OCI-LY7 (cell line): Measurements from ENCODE around the gene ACTN1. TPM values are rescaled to one million over a fixed set of nuclear protein-coding genes. Genes with fewer than 3 reads are reported as not detected.

ENCODE experiments used
- BruUV-seq: library from RNA; stranded (reverse); fragments of 400-500 nt; replicated peaks from 2 replicates; lab custom pipeline; 2021; lab: Mats Ljungman, UMichigan
- CTCF ChIA-PET: fragments of 300-600 bp; sonication (Branson Sonifier 250); formaldehyde crosslinking; loops from one replicate; lab custom pipeline; 2022; ENCODE audit warnings: antibody characterized with exemption; ENCODE audit not compliant: unreplicated experiment; lab: Charles Lee
- POLR2A ChIA-PET: fragments of 300-600 bp; sonication (Branson Sonifier 250); formaldehyde crosslinking; loops from one replicate; lab custom pipeline; 2022; ENCODE audit warnings: antibody characterized with exemption; lab: Charles Lee
- DNase-seq: peaks from one replicate; pipeline ENCODE4 v3.0.0-alpha.2; 2015; ENCODE audit warnings: low spot score
- H2AFZ ChIP-seq: fragments of 200-600 bp; sonication (generic), shearing (Covaris generic); 2 replicates; pipeline ENCODE4 v1.6.1; 2014; ENCODE audit warnings: mild to moderate bottlenecking, antibody characterized with exemption, low read length, moderate library complexity
- H3K27ac ChIP-seq: fragments of 200-600 bp; sonication (generic); 2 replicates; pipeline ENCODE4 v1.5.1; 2014; ENCODE audit warnings: mixed run types, low read depth, mild to moderate bottlenecking, moderate library complexity, low read length, inconsistent platforms; ENCODE audit not compliant: poor library complexity, severe bottlenecking
- H3K36me3 ChIP-seq: fragments of 200-600 bp; sonication (generic); 2 replicates; pipeline ENCODE4 v1.6.1; 2014; ENCODE audit warnings: mild to moderate bottlenecking, antibody characterized with exemption, low read length, moderate library complexity, mixed read lengths; ENCODE audit not compliant: insufficient read depth
- H3K4me1 ChIP-seq: fragments of 200-600 bp; sonication (generic); 2 replicates; pipeline ENCODE4 v1.5.1; 2014; ENCODE audit warnings: mild to moderate bottlenecking, low read length; ENCODE audit not compliant: insufficient read depth, poor library complexity, severe bottlenecking
- H3K4me2 ChIP-seq: fragments of 200-600 bp; sonication (generic); 2 replicates; pipeline ENCODE4 v1.6.1; 2014; ENCODE audit warnings: mild to moderate bottlenecking, low read length
- H3K4me3 ChIP-seq: fragments of 200-600 bp; sonication (generic); 2 replicates; pipeline ENCODE4 v1.5.1; 2014; ENCODE audit warnings: mild to moderate bottlenecking, low read depth, low read length; ENCODE audit not compliant: poor library complexity, severe bottlenecking
- H3K79me2 ChIP-seq: fragments of 200-600 bp; sonication (generic); 2 replicates; pipeline ENCODE4 v1.6.1; 2016; ENCODE audit warnings: low read depth, mild to moderate bottlenecking, low read length, moderate library complexity, mixed read lengths; ENCODE audit not compliant: insufficient read depth
- H3K9me2 ChIP-seq: fragments of 200-600 bp; sonication (generic); 2 replicates; pipeline ENCODE4 v1.6.1; 2016; ENCODE audit warnings: mild to moderate bottlenecking, low read length, mixed read lengths; ENCODE audit not compliant: insufficient read depth
- H3K9me3 ChIP-seq: fragments of 200-600 bp; sonication (generic); 2 replicates; pipeline ENCODE4 v1.6.1; 2014; ENCODE audit warnings: mild to moderate bottlenecking, mixed run types, low read length, mixed read lengths
- H4K20me1 ChIP-seq: fragments of 200-600 bp; sonication (generic); 2 replicates; pipeline ENCODE4 v1.6.1; 2014; ENCODE audit warnings: mild to moderate bottlenecking, antibody characterized with exemption, low read length, moderate library complexity, mixed read lengths; ENCODE audit not compliant: insufficient read depth
- CTCF ChIP-seq: fragments of 200-600 bp; sonication (generic); conservative IDR thresholded peaks from 2 replicates; pipeline ENCODE4 v1.5.1; 2014; ENCODE audit warnings: mild to moderate bottlenecking, antibody characterized with exemption, low read length, moderate library complexity, mixed read lengths
- EZH2phosphoT487 ChIP-seq: fragments of 200-600 bp; sonication (generic); IDR thresholded peaks from 2 replicates; pipeline ENCODE4 v1.6.1; 2018; ENCODE audit warnings: low read depth, borderline replicate concordance, mild to moderate bottlenecking, mixed run types, antibody characterized with exemption, low read length, moderate library complexity, mixed read lengths
- intact Hi-C: fragments of 100-400 bp; cut with micrococcal nuclease; formaldehyde crosslinking; loops from one replicate; pipeline ENCODE4 v1.10.0; 2022; ENCODE audit not compliant: unreplicated experiment
- total RNA-seq, 2 experiments: library from RNA; depleted of rRNA in 1 of 2; stranded (reverse); fragments of >200 nt in 1 of 2; shearing (Covaris generic) in 1 of 2; gene quantifications; 2 replicates each; pipeline ENCODE4 v1.2.3, GENCODE V29; 2014 to 2022

Gene ACTN1
- total RNA-seq, 2 experiments from 2014 or later, result 0.51 to 1.8 TPM

GRCh38 chr14:68970038-68970612, 9.0 kb downstream of the ACTN1 start:
- Histone ChIP-seq H3K4me1 (no peaks in the 10 kb centered on the region), H3K9me2 (no peaks in the 10 kb centered on the region), H3K27ac (no peak overlapping the region), H2AFZ (no peak overlapping the region), H3K4me2 (no peak overlapping the region), H4K20me1 (no peaks in the 10 kb centered on the region), H3K4me3 (no peak overlapping the region), H3K9me3 (no peaks in the 10 kb centered on the region), H3K36me3 (no peaks in the 10 kb centered on the region), H3K79me2 (no peaks in the 10 kb centered on the region)
- ChIA-PET CTCF (no interaction called here), POLR2A (no interaction called here)
- no peak for DNase-seq
- intact Hi-C loops, result no loop called here
- no peak for TF ChIP-seq CTCF
- TF ChIP-seq EZH2phosphoT487, result no peak
- BruUV-seq, result no TSS peak

GRCh38 chr14:68969278-68970033, 9.6 kb downstream of the ACTN1 start:
- BruUV-seq, result no TSS peak
- H3K36me3 ChIP-seq, result no peaks in the 10 kb centered on the region
- no peak overlapping the region for H3K4me2 ChIP-seq
- intact Hi-C loops, result no loop called here
- ChIA-PET POLR2A (interaction anchor here (0.8 kb wide), 1 partner anchor 58 kb away, joined by 3 read pairs; no protein-coding TSS in a partner anchor), CTCF (no interaction called here)
- no peak overlapping the region for H3K4me3 ChIP-seq
- H3K9me2 ChIP-seq, result no peaks in the 10 kb centered on the region
- no peak for TF ChIP-seq EZH2phosphoT487
- no peak for DNase-seq
- no peaks in the 10 kb centered on the region for H3K9me3 ChIP-seq
- H4K20me1 ChIP-seq, result no peaks in the 10 kb centered on the region
- H3K27ac ChIP-seq, result no peak overlapping the region
- no peaks in the 10 kb centered on the region for H3K79me2 ChIP-seq
- H3K4me1 ChIP-seq, result no peaks in the 10 kb centered on the region
- H2AFZ ChIP-seq, result no peak overlapping the region

- intact Hi-C loops, result no loop called here
- Histone ChIP-seq H3K9me3 (no peaks in the 10 kb centered on the region), H3K27ac (no peak overlapping the region), H4K20me1 (no peaks in the 10 kb centered on the region), H3K4me3 (no peak overlapping the region), H3K9me2 (no peaks in the 10 kb centered on the region), H3K4me1 (no peaks in the 10 kb centered on the region), H3K79me2 (no peaks in the 10 kb centered on the region), H3K4me2 (no peak overlapping the region), H2AFZ (no peak overlapping the region), H3K36me3 (no peaks in the 10 kb centered on the region)
- no peak for DNase-seq
- TF ChIP-seq EZH2phosphoT487, result no peak
- TF ChIP-seq CTCF, result no peak
- no TSS peak for BruUV-seq
- ChIA-PET POLR2A (interaction anchor here (0.7 to 0.8 kb wide), 2 partner anchors 44 to 58 kb away, joined by 3 read pairs; no protein-coding TSS in a partner anchor), CTCF (no interaction called here)
Observed at GRCh38 chr14:68968721-68969120, 10.4 kb downstream of the ACTN1 start.
